DOHH2 (cell line): ENCODE data around the gene CORO1A.

Experiments used
- H3F3A ChIP-seq: fragments of 200-600 bp; sonication (generic), shearing (Covaris generic); 2 replicates; pipeline ENCODE4 v1.6.0; 2016; ENCODE audit warnings: antibody characterized with exemption, mild to moderate bottlenecking; ENCODE audit not compliant: control insufficient read depth, insufficient read depth
- H3K27ac ChIP-seq: fragments of 200-600 bp; sonication (generic); 2 replicates; pipeline ENCODE4 v1.5.1; 2014; ENCODE audit warnings: low read depth, mild to moderate bottlenecking, low read length, moderate library complexity
- H3K27me3 ChIP-seq: fragments of 200-600 bp; sonication (generic); 2 replicates; pipeline ENCODE4 v1.6.1; 2014; ENCODE audit warnings: mild to moderate bottlenecking, low read length, mixed read lengths; ENCODE audit not compliant: control insufficient read depth
- H3K36me3 ChIP-seq: fragments of 200-600 bp; sonication (generic); 2 replicates; pipeline ENCODE4 v1.6.1; 2014; ENCODE audit warnings: mild to moderate bottlenecking, low read length, moderate library complexity, mixed read lengths; ENCODE audit not compliant: control insufficient read depth
- H3K4me1 ChIP-seq: fragments of 200-600 bp; sonication (generic); 2 replicates; pipeline ENCODE4 v1.6.1; 2014; ENCODE audit warnings: mild to moderate bottlenecking, low read length, mixed read lengths; ENCODE audit not compliant: control insufficient read depth
- H3K4me2 ChIP-seq: fragments of 200-600 bp; sonication (generic); 2 replicates; pipeline ENCODE4 v1.6.0; 2014; ENCODE audit warnings: mild to moderate bottlenecking, low read length, moderate library complexity
- H3K4me3 ChIP-seq: fragments of 200-600 bp; sonication (generic); 2 replicates; pipeline ENCODE4 v1.5.1; 2014; ENCODE audit warnings: mild to moderate bottlenecking, low read length, mixed read lengths
- H3K79me2 ChIP-seq: fragments of 200-600 bp; sonication (generic); 2 replicates; pipeline ENCODE4 v1.6.1; 2014; ENCODE audit warnings: mild to moderate bottlenecking, low read length, mixed read lengths; ENCODE audit not compliant: control insufficient read depth
- H3K9me2 ChIP-seq: fragments of 200-600 bp; sonication (generic); replicated peaks from 2 replicates; pipeline ENCODE4 v1.6.1; 2014; ENCODE audit warnings: mild to moderate bottlenecking, low read length, mixed read lengths; ENCODE audit not compliant: control insufficient read depth
- H3K9me3 ChIP-seq: fragments of 200-600 bp; sonication (generic); 2 replicates; pipeline ENCODE4 v1.6.1; 2014; ENCODE audit warnings: antibody characterized with exemption, low read length, mixed read lengths; ENCODE audit not compliant: control insufficient read depth, insufficient read depth
- H4K20me1 ChIP-seq: fragments of 200-600 bp; sonication (generic); 2 replicates; pipeline ENCODE4 v1.6.0; 2014; ENCODE audit warnings: low read depth, mild to moderate bottlenecking, antibody characterized with exemption, low read length, moderate library complexity; ENCODE audit not compliant: control insufficient read depth, insufficient read depth
- CTCF ChIP-seq: fragments of 200-600 bp; sonication (generic); IDR thresholded peaks from one replicate; pipeline ENCODE4 v1.5.1; 2014; ENCODE audit warnings: antibody characterized with exemption, mild to moderate bottlenecking, low read depth, low read length; ENCODE audit not compliant: poor library complexity, severe bottlenecking
- EZH2phosphoT487 ChIP-seq: fragments of 200-600 bp; sonication (generic); IDR thresholded peaks from 2 replicates; pipeline ENCODE4 v1.6.1; 2017; ENCODE audit warnings: borderline replicate concordance, mild to moderate bottlenecking, antibody characterized with exemption, low read length, moderate library complexity, mixed read lengths

The CORO1A gene

GRCh38 chr16:30152517-30152916 lies 30.9 kb upstream of the CORO1A start:
- no peak overlapping the region for H3K27ac ChIP-seq
- no peaks in the 10 kb centered on the region for H3K9me2 ChIP-seq
- TF ChIP-seq CTCF (no peak), EZH2phosphoT487 (no peak)
- H4K20me1 ChIP-seq: no peaks in the 10 kb centered on the region
- peaks cover 19% of the 10 kb centered on the region; the same call in 1 of the 2 replicates for H3K9me3 ChIP-seq
- peaks cover 9% of the 10 kb centered on the region for H3K4me1 ChIP-seq
- H3K4me2 ChIP-seq: no peak overlapping the region
- H3K79me2 ChIP-seq: no peaks in the 10 kb centered on the region
- no peaks in the 10 kb centered on the region for H3K27me3 ChIP-seq
- 0 out of 2 replicates have a peak, but pooled peaks cover 2% of the 10 kb centered on the region for H3F3A ChIP-seq
- no peaks in the 10 kb centered on the region for H3K36me3 ChIP-seq
- no peak overlapping the region for H3K4me3 ChIP-seq

GRCh38 chr16:30155188-30155587 lies 28.2 kb upstream of the CORO1A start:
- no peak overlapping the region for H3K27ac ChIP-seq
- 0 out of 2 replicates have a peak, but pooled peaks cover 2% of the 10 kb centered on the region for H3F3A ChIP-seq
- peaks cover 16% of the 10 kb centered on the region for H3K4me1 ChIP-seq
- H3K4me2 ChIP-seq: no peak overlapping the region
- no peak overlapping the region for H3K4me3 ChIP-seq
- H3K79me2 ChIP-seq: no peaks in the 10 kb centered on the region
- no peaks in the 10 kb centered on the region for H3K27me3 ChIP-seq
- peaks cover 5% of the 10 kb centered on the region; the same call in 1 of the 2 replicates for H3K9me3 ChIP-seq
- no peaks in the 10 kb centered on the region for H3K9me2 ChIP-seq
- H4K20me1 ChIP-seq: no peaks in the 10 kb centered on the region
- TF ChIP-seq CTCF: no peak
- TF ChIP-seq EZH2phosphoT487: no peak
- no peaks in the 10 kb centered on the region for H3K36me3 ChIP-seq

- H3F3A ChIP-seq: 0 out of 2 replicates have a peak, but pooled peaks cover 2% of the 10 kb centered on the region
These were observed 26.2 kb upstream of the CORO1A start for GRCh38 chr16:30157214-30157613.

More at GRCh38 chr16:30157214-30157613, 26.2 kb upstream of the CORO1A start:
- H3K4me3 ChIP-seq: no peak overlapping the region
- TF ChIP-seq EZH2phosphoT487: no peak
- no peak for TF ChIP-seq CTCF
- no peaks in the 10 kb centered on the region for H4K20me1 ChIP-seq
- H3K27ac ChIP-seq: no peak overlapping the region
- no peaks in the 10 kb centered on the region for H3K27me3 ChIP-seq
- peaks cover 8% of the 10 kb centered on the region for H3K4me1 ChIP-seq
- no peaks in the 10 kb centered on the region for H3K79me2 ChIP-seq
- H3K9me3 ChIP-seq: no peaks in the 10 kb centered on the region
- no peak overlapping the region for H3K4me2 ChIP-seq
- no peaks in the 10 kb centered on the region for H3K9me2 ChIP-seq
- H3K36me3 ChIP-seq: no peaks in the 10 kb centered on the region
